Measurements from ENCODE around the gene DBT.

The DBT gene

GRCh38 chr1:100184536-100184935, 65.1 kb downstream of the DBT start:
- no peak for DNase-seq

GRCh38 chr1:100183370-100183769, 66.3 kb downstream of the DBT start:
- no peak for DNase-seq

- DNase-seq = no peak
Observed at GRCh38 chr1:100178091-100178490, 71.5 kb downstream of the DBT start, which contains the start of gene LRRC39. LRRC39 (minus strand) TSS chr1:100178256; CDS start chr1:100168516, 9,740 bp downstream.

GRCh38 chr1:100177295-100178041, 72.2 kb downstream of the DBT start:
- no peak for DNase-seq

- DNase-seq = no peak
Observed at GRCh38 chr1:100168051-100168450, 81.6 kb downstream of the DBT start.

GRCh38 chr1:100164702-100165101, 84.9 kb downstream of the DBT start:
- no peak for DNase-seq

- DNase-seq = no peak
Observed at GRCh38 chr1:100164216-100164615, 85.4 kb downstream of the DBT start.

- no peak for DNase-seq
Observed at GRCh38 chr1:100162881-100163280, 86.8 kb downstream of the DBT start.

GRCh38 chr1:100152271-100152670, 97.4 kb downstream of the DBT start:
- DNase-seq = no peak

GRCh38 chr1:100151679-100152078, 98.0 kb downstream of the DBT start:
- no peak for DNase-seq

GRCh38 chr1:100147875-100148274, 101.8 kb downstream of the DBT start:
- no peak for DNase-seq

- DNase-seq = no peak
Observed at GRCh38 chr1:100146958-100147357, 102.7 kb downstream of the DBT start.

- no peak for DNase-seq
Observed at GRCh38 chr1:100145116-100145515, 104.5 kb downstream of the DBT start.

- no peak for DNase-seq
Observed at GRCh38 chr1:100142343-100142742, 107.3 kb downstream of the DBT start.

GRCh38 chr1:100141192-100141591, 108.4 kb downstream of the DBT start:
- no peak for DNase-seq

GRCh38 chr1:100137602-100138001, 112.0 kb downstream of the DBT start:
- DNase-seq = no peak

Measured in NCI-H146 (cell line).